HTERT RPE-1 (cell line): ENCODE results near the gene CLSTN2.

Source experiments
- in situ Hi-C: fragments of 300-500 bp; cut with MboI; formaldehyde crosslinking; loops from 4 replicates; pipeline ENCODE4 v1.14.3; 2020; ENCODE audit warnings: low sequenced_read_pairs

The CLSTN2 gene

DNA sequence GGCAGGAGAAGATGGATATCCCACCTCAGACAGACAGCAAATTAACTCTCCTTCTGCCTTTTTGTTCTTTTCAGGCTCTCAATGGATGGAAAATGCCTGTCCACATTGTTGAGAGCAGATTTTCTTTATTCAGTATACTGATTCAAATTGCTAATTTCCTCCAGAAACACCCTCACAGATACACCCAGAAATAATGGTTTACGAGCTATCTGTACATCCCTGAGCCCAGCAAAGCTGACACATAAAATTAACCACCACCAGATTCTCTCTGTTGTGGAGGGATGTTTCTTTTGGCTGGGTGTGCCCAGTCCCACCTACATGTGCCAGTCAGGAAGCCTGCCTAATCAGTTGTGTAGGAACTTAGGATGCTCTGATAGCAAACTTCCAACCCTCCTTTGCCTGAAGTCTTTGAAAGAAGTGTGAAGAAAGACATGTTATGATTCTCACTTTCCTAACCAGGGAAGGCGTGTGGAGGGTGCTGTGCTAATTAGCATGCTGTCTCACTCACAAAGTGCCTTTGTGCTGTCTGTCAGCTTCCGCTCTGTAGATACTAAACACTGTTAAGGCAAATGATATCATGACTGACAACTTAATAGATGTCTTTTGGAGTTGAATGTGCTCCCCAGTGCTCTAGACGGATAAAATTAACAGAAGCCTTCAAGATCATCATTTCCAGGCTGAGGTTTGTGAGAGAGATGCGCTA, 208.5 kb downstream of the CLSTN2 start:
- in situ Hi-C loops = no loop called here

GRCh38 chr3:140145528-140145927, 210.5 kb downstream of the CLSTN2 start:
- in situ Hi-C loops = no loop called here

DNA sequence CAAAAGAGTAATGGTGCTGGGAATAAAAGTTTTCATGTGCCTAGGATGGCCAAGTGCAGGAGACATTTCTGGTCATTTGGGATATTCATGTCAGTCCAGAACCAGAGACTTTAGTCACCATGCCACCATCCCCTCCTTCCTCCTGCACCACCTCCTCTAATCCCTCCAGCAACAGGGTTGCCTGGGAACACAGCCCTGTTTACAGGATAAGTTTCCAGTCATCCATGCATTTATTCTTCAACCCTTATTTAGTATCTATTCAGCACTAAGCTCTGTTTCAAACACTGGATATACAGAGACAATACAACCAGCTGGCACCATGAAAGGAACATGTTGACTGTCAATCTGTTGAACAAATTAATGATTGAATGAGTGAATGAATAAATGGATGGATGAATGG, 211.7 kb downstream of the CLSTN2 start:
- in situ Hi-C loops = no loop called here

DNA sequence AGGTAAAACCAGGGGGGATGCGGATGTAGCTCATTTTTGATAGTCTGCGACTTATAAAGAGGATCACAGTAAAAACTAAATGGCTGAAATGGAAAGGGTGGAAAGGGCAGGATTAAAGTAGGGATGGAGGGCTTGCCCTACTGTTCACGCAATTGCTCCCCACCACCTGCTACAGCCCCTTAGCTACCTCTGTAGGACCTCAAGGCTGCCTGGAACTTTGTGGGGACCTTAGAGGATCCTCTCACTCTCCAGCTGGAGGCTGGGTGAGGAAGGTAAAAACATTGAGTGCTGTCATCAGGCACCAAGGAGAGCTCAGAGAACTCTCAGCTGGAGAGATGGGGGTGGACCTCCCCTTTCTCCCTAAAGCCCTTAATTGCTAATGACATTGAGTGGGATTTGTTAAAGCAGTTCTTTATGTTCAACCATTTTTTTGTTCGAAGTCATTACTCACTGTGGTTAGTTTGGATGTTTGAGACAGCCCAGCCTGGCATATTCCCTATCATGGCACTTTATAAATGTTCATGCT, 213.0 kb downstream of the CLSTN2 start:
- in situ Hi-C loops = no loop called here

DNA sequence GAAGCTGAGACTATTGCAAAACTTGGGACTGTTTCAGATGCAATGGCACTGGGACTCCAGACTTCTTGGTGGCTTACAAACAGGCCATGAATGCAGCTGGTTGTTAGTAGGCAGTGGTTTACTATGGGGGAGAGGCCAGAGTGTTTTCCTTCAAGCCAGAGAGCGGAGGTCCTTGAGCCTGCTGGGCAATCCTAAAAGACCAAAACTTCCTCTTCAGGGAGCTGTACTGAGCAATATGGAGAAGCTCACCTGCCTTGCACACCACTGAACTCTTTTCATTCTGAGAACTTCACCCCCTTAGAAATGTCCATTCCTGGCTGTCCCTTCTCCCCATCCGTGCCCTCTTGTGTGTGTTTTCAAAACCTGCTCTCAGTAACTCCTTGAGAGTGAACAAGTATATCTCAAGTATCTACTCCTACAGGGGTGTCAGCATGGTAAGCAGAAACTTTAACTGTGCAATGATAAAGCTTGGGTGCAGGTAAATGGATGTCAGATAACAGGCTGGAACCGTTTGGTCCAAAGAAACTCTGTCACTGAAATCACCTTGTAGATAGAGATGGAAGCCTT, 213.9 kb downstream of the CLSTN2 start:
- in situ Hi-C loops = no loop called here

DNA sequence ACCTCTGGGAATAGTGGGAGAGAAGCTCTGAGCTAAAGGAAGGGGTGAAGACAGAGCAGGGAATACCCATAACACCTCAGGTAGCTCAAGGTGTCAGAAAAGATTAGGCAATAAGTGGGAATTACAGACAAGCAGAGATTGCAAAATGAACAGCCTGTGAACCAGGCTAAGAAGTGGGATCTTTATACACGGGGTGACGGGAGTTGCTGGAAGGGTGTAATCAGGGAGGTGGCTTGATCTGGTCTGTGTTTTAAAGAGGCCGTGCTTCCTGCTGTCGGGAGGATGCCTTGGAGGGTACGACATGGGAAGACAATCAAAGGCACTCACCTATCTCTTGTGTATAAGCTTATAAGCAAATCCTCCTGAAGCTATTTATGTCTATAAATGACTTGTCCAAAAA, 216.3 kb downstream of the CLSTN2 start:
- in situ Hi-C loops = no loop called here

GRCh38 chr3:140152851-140153639, 218.1 kb downstream of the CLSTN2 start:
- in situ Hi-C loops = no loop called here

DNA sequence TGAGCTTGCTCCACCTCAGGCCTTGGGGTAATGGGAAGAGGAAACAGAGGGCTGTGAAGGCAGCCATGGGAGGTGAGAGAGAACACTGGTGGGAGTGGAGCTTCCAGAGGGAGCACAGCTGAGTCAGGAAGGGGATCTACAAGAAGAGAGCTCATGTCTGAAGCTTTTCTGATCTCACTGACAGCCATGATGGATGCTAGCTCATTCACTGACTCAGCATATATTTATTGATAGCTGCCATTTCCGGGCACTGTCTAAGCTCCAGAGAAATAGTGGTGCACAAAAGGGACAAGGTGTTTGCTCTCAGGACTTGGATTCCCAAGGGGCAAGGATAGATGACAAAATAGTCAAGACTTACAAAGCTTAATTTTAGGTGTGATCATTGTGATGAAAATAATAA, 218.8 kb downstream of the CLSTN2 start:
- in situ Hi-C loops = no loop called here

- in situ Hi-C loops = no loop called here
These were observed 222.2 kb downstream of the CLSTN2 start for GRCh38 chr3:140157161-140157560.

GRCh38 chr3:140159646-140160045, 224.7 kb downstream of the CLSTN2 start:
- in situ Hi-C loops = no loop called here

DNA sequence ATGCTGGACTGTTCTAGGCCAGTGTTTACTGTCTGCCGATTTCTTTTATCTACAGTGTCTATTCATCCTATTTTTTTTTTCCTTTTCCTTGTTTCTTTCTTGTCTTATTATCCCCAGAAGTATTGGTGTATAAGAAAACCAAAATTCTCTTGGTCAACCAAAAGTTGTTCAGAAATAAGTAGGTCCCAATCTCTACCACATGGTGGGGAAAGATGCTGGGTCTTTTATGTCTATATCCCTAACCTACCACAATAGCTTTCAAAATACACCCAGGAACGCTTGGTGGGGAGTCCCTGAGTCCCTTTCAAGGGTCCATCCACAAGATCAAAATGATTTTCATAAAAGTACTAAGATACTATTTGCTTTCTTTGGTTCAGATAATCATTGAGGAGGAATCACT, 225.6 kb downstream of the CLSTN2 start:
- in situ Hi-C loops = no loop called here

DNA sequence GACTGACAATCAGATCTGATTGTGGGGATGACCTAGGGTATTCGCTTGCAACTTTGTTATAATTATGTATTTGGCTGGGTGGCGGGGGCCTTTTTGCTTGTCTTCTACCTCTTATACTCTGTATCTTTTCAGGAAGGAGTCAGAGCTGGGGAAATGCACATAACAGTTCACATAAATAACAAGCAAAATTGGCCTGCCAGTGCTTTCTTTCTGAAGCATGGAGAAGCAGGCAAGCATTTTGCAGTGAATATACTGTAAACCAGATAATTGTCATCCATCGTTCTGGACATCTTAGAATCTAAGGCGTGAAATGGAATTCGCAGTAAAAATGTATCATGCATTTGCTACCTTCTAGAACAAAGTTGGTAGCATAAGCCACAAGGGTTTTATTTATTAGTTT, 227.6 kb downstream of the CLSTN2 start:
- in situ Hi-C loops = no loop called here

DNA sequence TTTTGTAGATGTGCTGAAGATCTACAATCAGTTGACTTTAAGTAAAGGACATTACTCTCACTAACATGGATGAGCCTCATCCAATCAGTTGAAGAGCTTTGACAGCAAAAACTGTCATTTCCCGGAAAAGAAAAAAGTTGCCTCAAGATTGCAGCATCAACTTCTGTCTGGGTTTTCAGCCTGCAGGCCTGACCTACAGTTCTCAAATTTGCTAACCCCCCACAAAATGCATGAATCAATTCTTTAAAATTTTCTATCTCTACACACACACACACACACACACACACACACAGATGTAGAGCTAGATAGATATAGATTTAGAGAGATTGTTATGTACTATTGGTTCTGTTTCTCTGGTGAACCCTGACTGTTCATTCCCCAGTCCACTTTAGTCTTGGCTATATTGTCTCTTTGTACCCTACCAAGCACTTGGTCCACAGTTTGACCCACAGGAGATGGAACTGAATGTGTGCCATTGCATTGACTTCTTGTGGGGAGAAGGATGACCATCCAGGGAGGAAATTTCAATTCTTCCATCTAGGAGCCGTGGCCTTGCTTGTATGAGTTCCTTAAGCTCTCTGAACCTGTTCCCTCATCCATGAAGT, 228.3 kb downstream of the CLSTN2 start:
- in situ Hi-C loops = no loop called here

DNA sequence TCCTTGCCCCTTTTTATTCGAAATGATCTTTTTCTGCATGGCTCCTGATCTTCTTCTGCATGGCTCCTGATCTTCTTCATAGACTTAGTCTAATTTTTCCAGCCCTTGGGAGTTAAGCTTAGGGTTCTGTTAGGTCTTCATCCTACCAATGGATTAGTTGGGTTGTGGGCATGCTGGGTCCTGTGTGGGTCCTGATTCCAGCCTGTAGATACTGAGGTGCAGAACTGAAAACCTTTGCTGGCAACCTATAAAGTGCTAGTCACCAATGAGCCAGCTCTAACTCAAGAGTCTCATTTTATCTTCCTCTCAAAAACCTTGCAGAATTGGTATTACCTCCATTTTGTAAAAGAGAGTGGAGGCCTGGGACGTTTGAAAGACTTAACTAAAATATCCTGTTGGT, 229.2 kb downstream of the CLSTN2 start:
- in situ Hi-C loops = no loop called here

- in situ Hi-C loops = no loop called here
These were observed 230.1 kb downstream of the CLSTN2 start for GRCh38 chr3:140164922-140165590.

DNA sequence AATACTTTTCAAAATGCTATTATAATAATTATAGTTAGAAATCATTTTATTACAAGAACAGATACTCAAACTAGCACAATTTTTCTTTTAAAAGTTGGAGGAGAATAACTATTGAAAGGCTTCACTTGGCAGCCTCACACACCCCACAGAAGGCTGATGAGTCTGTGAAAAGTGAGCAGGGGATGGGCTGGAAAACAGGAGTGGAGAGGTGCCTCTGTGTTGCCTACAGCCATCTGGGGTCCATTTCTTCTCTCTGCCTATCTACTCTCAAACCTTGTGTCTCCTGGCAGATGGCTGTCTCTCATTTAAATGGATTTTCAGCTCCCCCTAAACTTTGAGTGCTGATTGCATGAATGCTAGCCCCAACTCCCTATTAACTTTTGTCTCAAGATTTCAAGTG, 230.8 kb downstream of the CLSTN2 start:
- in situ Hi-C loops = no loop called here

- in situ Hi-C loops = no loop called here
These were observed 232.0 kb downstream of the CLSTN2 start for GRCh38 chr3:140166861-140167599.

DNA sequence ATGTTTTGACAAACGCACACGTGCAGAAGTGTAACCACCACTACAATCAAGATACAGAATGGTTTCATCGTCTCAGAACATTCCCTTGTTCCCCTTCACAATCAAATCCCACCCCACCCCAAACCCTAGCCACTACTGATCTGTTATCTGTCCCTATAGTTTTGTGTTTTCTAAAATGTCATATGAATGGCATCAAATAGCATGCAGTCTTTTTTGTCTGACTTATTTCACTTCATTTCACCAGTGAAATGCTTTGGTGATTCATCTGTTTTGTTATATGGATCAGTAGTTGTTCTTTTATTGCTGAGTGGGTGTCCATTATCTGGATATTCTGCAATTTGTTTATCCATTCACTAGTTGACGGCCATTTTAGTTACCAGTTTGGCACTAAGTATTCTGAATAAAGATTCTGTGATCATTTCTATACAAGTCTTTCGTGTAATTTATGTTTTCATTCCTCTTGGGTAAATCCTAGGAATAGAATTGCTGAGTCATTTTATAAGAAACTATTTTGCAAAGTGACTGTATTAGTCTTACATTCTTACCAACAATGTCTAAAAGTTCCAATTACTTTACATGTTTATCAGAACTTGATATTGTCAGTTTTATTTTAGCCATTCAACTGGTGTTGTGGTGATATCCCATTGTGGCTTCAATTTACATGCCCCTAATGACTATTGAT, 232.8 kb downstream of the CLSTN2 start:
- in situ Hi-C loops = no loop called here

DNA sequence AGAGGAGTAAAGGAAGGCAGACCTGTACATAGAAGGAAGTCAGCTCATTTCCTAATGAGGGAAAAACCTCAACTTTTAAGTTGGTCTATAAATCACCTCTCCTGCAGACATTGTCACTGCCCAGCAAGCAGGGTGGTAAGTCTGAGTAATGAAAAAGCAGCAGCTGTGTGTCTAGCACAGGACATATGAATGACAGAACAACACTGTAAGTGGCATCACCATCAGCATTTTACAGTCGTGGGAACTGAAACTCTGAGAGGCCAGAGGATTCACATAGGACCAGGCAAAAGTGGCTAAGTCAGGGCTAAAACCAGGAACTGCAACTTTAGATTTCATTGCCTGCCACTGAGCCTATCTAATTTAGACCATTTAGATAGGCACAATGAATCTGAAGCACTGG, 235.6 kb downstream of the CLSTN2 start:
- in situ Hi-C loops = no loop called here

- in situ Hi-C loops = no loop called here
These were observed 241.5 kb downstream of the CLSTN2 start for GRCh38 chr3:140176526-140176925.
